Caco-2 (cell line): ENCODE results near the gene KRCC1. TPM values are rescaled to one million over a fixed set of nuclear protein-coding genes. Genes with fewer than 3 reads are reported as not detected.

Experiments
- BruUV-seq: library from RNA; stranded (reverse); fragments of 400-500 nt; replicated peaks from 2 replicates; lab custom pipeline; 2021; lab: Mats Ljungman, UMichigan
- CTCF ChIA-PET: fragments of 300-600 bp; sonication (Branson Sonifier 250); formaldehyde crosslinking; loops from one replicate; lab custom pipeline; 2022; ENCODE audit warnings: antibody characterized with exemption; lab: Charles Lee
- POLR2A ChIA-PET: fragments of 300-600 bp; sonication (Branson Sonifier 250); formaldehyde crosslinking; loops from one replicate; lab custom pipeline; 2022; ENCODE audit warnings: antibody characterized with exemption; lab: Charles Lee
- DNase-seq, 2 experiments: peaks; one replicate each; pipeline versions ENCODE4 v3.0.0 to v3.0.0-alpha.2; 2020 to 2022
- H3K27me3 ChIP-seq: replicated peaks from 2 replicates; pipeline ENCODE4 v1.6.0; 2011; ENCODE audit warnings: low read length; ENCODE audit not compliant: control insufficient read depth, insufficient read depth
- H3K36me3 ChIP-seq: 2 replicates; pipeline ENCODE4 v1.5.1; 2011; ENCODE audit warnings: low read length; ENCODE audit not compliant: control insufficient read depth, insufficient read depth
- H3K4me1 ChIP-seq: fragments of 250-450 bp; sonication (Bioruptor Pico); 2 replicates; pipeline ENCODE4 v1.5.1; 2020; ENCODE audit warnings: mild to moderate bottlenecking
- H3K4me3 ChIP-seq: 2 replicates; pipeline ENCODE4 v1.5.1; 2011; ENCODE audit warnings: low read depth, mild to moderate bottlenecking, control low read depth, low read length
- H3K9me3 ChIP-seq: fragments of 250-450 bp; sonication (Bioruptor Pico); 2 replicates; pipeline ENCODE4 v1.5.1; 2020; ENCODE audit warnings: mild to moderate bottlenecking, moderate library complexity
- H3K27ac Mint-ChIP-seq: one replicate; pipeline ENCODE4 v1.8.0; 2022; ENCODE audit warnings: mixed read lengths; ENCODE audit not compliant: unreplicated experiment
- H3K27me3 Mint-ChIP-seq: one replicate; pipeline ENCODE4 v1.8.0; 2022; ENCODE audit warnings: mixed read lengths; ENCODE audit not compliant: insufficient read depth, unreplicated experiment
- H3K36me3 Mint-ChIP-seq: one replicate; pipeline ENCODE4 v1.8.0; 2022; ENCODE audit warnings: mild to moderate bottlenecking, mixed read lengths; ENCODE audit not compliant: insufficient read depth, unreplicated experiment
- H3K4me1 Mint-ChIP-seq: one replicate; pipeline ENCODE4 v1.8.0; 2022; ENCODE audit warnings: low read depth, mixed read lengths; ENCODE audit not compliant: unreplicated experiment
- H3K4me3 Mint-ChIP-seq: one replicate; pipeline ENCODE4 v1.8.0; 2022; ENCODE audit warnings: mild to moderate bottlenecking, moderate library complexity, mixed read lengths; ENCODE audit not compliant: unreplicated experiment
- H3K9me3 Mint-ChIP-seq: one replicate; pipeline ENCODE4 v1.8.0; 2022; ENCODE audit warnings: mixed read lengths; ENCODE audit not compliant: unreplicated experiment
- intact Hi-C: fragments of 100-400 bp; cut with micrococcal nuclease; formaldehyde crosslinking; loops from one replicate; pipeline ENCODE4 v1.10.0; 2022; ENCODE audit not compliant: unreplicated experiment
- total RNA-seq: library from RNA; stranded (reverse); gene quantifications from 2 replicates; pipeline ENCODE4 v1.2.3, GENCODE V29; 2022
- TF ChIP-seq, protein P1 (sequence below), 2 experiments: fragments of 200-600 bp in 1 of 2; IDR thresholded peaks; 1 replicate in 1 of 2; 2 replicates in 1 of 2; pipeline versions ENCODE4 v1.5.1 to v1.8.0; 2011 to 2022; ENCODE audit warnings: antibody characterized with exemption in 1 of 2, control low read depth in 1 of 2, inconsistent platforms in 1 of 2, low read depth in 1 of 2, low read length in 1 of 2, mild to moderate bottlenecking in 1 of 2, moderate library complexity in 1 of 2; ENCODE audit not compliant: insufficient read depth in 1 of 2, severe bottlenecking in 1 of 2, unreplicated experiment in 1 of 2

KRCC1 gene
- total RNA-seq, 1 experiment from 2014 or later: 7.6 TPM

DNA sequence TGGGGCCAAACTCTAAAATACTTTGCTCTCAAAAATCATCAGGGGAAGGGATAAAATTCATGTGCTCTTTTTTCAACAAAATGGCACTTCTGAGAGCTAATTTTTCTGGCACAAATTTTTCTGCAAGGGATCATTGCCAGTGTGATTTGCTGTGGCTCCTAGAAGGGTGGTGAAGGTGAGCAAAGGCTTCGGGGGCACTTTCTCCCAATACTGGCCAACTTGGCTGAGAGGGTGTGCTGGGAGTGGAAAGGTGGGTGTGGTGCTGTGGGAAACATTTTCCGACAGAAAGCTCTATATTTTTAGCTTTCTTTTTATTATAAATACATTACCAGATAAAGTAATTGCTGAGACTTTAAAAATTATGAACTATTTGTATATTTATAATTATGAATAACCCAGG lies 12.5 kb upstream of the KRCC1 start:
- peaks cover 6% of the 10 kb centered on the region for H3K4me1 Mint-ChIP-seq
- no peak for DNase-seq
- intact Hi-C loops: no loop called here

DNA sequence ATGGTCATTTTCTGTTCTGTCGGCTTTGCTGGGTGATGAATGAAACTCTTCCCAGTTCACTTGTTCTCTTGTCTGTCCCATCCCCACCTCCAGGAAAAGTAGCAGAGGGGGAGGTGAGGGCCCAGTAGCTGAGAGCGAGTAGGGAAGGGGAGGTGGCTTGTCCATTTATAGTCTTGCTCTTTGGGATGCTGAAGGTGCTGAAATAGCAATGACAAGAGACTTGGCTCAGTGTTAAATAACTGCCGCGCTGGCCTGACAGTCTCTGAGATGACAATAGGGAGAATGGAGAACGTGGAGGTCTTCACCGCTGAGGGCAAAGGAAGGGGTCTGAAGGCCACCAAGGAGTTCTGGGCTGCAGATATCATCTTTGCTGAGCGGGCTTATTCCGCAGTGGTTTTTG lies 12.0 kb upstream of the KRCC1 start, which contains the start of gene SMYD1:
Gene SMYD1, plus strand, starts transcription at position 228 of the 400 bp plus-strand sequence. Its CDS starts 40 bp downstream, at position 268.
- BruUV-seq: no TSS peak
- no peak within 1 kb of the TSS for H3K27ac Mint-ChIP-seq
- H3K9me3 Mint-ChIP-seq: no peaks in the 10 kb centered on the region
- no peaks in the 10 kb centered on the region for H3K36me3 Mint-ChIP-seq
- TF ChIP-seq, protein P1, sequence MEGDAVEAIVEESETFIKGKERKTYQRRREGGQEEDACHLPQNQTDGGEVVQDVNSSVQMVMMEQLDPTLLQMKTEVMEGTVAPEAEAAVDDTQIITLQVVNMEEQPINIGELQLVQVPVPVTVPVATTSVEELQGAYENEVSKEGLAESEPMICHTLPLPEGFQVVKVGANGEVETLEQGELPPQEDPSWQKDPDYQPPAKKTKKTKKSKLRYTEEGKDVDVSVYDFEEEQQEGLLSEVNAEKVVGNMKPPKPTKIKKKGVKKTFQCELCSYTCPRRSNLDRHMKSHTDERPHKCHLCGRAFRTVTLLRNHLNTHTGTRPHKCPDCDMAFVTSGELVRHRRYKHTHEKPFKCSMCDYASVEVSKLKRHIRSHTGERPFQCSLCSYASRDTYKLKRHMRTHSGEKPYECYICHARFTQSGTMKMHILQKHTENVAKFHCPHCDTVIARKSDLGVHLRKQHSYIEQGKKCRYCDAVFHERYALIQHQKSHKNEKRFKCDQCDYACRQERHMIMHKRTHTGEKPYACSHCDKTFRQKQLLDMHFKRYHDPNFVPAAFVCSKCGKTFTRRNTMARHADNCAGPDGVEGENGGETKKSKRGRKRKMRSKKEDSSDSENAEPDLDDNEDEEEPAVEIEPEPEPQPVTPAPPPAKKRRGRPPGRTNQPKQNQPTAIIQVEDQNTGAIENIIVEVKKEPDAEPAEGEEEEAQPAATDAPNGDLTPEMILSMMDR (IDR thresholded peaks at IDR 0.05; ENCODE audit: insufficient read depth in 1 of 2, low read depth in 1 of 2, low read length in 1 of 2, severe bottlenecking in 1 of 2, unreplicated experiment in 1 of 2): no peak
- Histone ChIP-seq H3K36me3 (no peaks in the 10 kb centered on the region), H3K9me3 (no peaks in the 10 kb centered on the region), H3K4me3 (no peak within 1 kb of the TSS), H3K4me1 (0 out of 2 replicates have a peak, but pooled peaks cover 3% of the 10 kb centered on the region), H3K27me3 (no peaks in the 10 kb centered on the region)
- POLR2A ChIA-PET: no interaction called here
- CTCF ChIA-PET: interaction anchor here (0.6 kb wide), 1 partner anchor 22 kb away, joined by 3 read pairs; no protein-coding TSS in a partner anchor
- DNase-seq: no peak
- intact Hi-C loops: no loop called here
- H3K27me3 Mint-ChIP-seq: no peaks in the 10 kb centered on the region
- H3K4me3 Mint-ChIP-seq: no peak within 1 kb of the TSS
- peaks cover 6% of the 10 kb centered on the region for H3K4me1 Mint-ChIP-seq

More for the DNA sequence above, 12.5 kb upstream of the KRCC1 start:
- POLR2A ChIA-PET: no interaction called here
- H3K4me1 ChIP-seq: 0 out of 2 replicates have a peak, but pooled peaks cover 3% of the 10 kb centered on the region
- H3K27me3 ChIP-seq: no peaks in the 10 kb centered on the region
- TF ChIP-seq, protein P1 (IDR thresholded peaks at IDR 0.05; ENCODE audit: insufficient read depth in 1 of 2, low read depth in 1 of 2, low read length in 1 of 2, severe bottlenecking in 1 of 2, unreplicated experiment in 1 of 2): no peak
- Mint-ChIP-seq H3K27me3 (no peaks in the 10 kb centered on the region), H3K4me3 (no peak overlapping the region), H3K27ac (no peak overlapping the region), H3K9me3 (no peaks in the 10 kb centered on the region), H3K36me3 (no peaks in the 10 kb centered on the region)
- BruUV-seq: no TSS peak
- no peaks in the 10 kb centered on the region for H3K36me3 ChIP-seq
- no peak overlapping the region for H3K4me3 ChIP-seq
- CTCF ChIA-PET: no interaction called here
- H3K9me3 ChIP-seq: no peaks in the 10 kb centered on the region

DNA sequence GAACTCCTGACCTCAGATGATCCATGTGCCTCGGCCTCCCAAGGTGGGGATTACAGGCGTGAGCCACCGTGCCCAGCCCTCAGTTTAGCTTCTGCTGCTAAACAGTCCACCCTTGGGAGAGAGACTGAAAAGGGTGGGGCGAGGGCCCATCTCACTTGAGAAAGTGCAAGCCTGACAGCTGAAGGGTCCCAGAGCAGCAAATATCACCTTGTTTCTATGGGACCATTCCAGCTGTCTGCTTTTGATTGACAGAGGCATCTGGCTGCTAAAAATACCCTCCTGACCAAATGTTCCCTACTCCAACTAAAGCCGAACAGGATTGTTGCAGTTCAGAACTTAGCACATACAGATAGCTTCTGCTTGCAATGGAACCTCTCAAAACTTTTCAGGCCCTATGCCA lies 11.6 kb upstream of the KRCC1 start:
- Mint-ChIP-seq H3K27ac (no peak overlapping the region), H3K4me3 (no peak overlapping the region), H3K9me3 (no peaks in the 10 kb centered on the region), H3K36me3 (no peaks in the 10 kb centered on the region), H3K27me3 (no peaks in the 10 kb centered on the region), H3K4me1 (peaks cover 6% of the 10 kb centered on the region)
- no peak for DNase-seq
- H3K9me3 ChIP-seq: no peaks in the 10 kb centered on the region
- no peaks in the 10 kb centered on the region for H3K27me3 ChIP-seq
- intact Hi-C loops: no loop called here
- no TSS peak for BruUV-seq
- CTCF ChIA-PET: interaction anchor here (0.6 kb wide), 1 partner anchor 23 kb away, joined by 3 read pairs; no protein-coding TSS in a partner anchor
- no peak overlapping the region for H3K4me3 ChIP-seq
- H3K36me3 ChIP-seq: no peaks in the 10 kb centered on the region
- POLR2A ChIA-PET: no interaction called here
- TF ChIP-seq, protein P1 (IDR thresholded peaks at IDR 0.05; ENCODE audit: insufficient read depth in 1 of 2, low read depth in 1 of 2, low read length in 1 of 2, severe bottlenecking in 1 of 2, unreplicated experiment in 1 of 2): no peak
- H3K4me1 ChIP-seq: 0 out of 2 replicates have a peak, but pooled peaks cover 3% of the 10 kb centered on the region
